ENCODE data around the gene RNF223.

RNF223 gene

DNA sequence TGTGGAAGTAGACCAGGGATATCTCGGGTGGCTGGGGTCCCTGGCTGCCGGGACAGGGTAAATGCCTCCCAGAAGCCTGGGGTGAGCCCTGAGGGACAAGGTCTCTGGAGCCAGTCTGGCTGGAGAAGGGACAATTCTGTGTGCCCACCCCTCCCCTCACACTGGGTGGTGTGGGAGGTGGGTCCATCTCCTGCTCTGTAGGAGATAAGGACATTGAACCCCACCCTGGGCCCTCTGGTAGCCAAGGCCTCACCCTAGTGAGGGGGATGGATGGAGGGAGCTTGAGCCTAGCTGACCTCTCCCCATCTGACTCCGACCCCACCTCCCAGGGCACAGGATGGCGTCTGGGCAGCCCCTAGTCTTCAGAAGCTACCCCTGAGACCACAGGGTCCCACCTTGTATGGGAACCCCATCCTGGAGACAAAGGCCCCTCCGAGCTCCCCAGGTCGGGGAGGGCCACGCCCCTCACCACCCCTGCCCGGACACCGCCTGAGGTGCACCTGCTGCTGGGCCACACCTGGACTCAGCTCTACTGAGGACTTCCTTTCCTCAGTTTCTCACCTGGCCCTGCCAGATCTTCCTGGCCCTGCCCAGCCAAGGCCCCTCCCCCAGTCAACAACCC is 49.8 kb downstream of the RNF223 start:
- DNase-seq: no peak

DNA sequence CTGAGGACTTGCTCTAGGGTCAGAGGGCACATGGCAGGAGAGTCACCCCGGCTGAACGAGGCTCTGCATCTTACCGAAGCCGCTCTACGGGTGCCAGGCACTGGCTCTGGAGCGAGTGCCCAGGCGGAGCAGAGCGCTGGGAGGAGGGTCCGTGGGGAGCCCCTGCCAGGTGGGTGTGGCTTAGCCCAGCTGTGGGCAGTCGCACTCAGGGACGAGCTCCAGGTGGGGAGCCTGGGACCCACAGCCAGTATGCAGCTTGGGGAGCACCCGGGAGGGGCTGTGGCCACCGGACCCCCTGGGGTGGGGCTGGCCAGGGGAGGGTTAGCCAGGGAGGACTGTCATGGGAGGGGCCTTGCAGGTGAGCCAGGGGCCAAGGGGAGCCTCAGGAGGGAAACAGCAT is 50.4 kb downstream of the RNF223 start:
- DNase-seq: no peak

DNA sequence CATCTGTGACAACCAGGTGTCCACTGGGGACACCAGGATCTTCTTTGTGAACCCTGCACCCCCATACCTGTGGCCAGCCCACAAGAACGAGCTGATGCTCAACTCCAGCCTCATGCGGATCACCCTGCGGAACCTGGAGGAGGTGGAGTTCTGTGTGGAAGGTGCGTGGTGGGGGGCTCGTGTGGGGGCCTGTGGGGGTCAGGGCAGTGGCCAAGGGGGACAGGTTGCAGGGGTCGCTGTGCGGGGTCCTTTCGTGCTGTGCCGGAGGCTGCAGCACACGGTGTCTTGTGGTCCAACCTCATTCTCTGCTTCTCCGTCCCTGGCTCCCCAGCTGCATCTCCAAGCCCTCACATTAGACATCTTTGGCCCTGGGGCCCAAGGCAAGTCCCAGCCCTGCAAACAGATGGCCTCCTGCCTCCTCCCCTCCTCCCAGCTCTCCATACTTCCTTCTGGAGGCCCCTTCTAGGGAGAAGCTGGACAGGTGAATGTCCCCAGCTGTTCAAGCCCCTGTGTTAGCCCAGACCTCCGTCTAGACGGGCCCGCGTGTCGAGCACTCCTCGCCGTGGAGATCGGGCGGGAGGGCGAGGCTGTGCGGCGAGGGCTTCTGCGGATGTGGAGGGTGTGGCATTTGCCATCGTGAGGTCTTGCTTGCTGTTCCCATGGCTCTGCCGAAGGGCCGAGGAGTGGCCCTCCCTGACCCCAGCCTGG is 51.6 kb downstream of the RNF223 start:
- no peak for DNase-seq

DNA sequence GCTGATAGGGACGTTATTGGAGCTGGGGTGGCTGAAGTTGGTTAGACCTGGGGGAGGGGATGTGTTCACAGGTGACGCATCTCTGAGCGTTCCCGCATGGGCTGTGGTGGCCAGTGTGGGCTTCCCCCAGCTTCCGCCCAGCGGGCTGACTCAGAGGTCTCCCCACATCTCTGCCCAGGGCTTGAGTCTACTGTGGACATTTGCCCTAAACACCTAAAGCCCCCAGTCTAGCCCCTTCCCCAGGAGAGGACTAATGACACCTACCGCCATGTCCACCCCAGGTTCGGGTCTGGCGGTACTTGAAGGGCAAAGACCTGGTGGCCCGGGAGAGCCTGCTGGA is 52.2 kb downstream of the RNF223 start:
- no peak for DNase-seq

DNA sequence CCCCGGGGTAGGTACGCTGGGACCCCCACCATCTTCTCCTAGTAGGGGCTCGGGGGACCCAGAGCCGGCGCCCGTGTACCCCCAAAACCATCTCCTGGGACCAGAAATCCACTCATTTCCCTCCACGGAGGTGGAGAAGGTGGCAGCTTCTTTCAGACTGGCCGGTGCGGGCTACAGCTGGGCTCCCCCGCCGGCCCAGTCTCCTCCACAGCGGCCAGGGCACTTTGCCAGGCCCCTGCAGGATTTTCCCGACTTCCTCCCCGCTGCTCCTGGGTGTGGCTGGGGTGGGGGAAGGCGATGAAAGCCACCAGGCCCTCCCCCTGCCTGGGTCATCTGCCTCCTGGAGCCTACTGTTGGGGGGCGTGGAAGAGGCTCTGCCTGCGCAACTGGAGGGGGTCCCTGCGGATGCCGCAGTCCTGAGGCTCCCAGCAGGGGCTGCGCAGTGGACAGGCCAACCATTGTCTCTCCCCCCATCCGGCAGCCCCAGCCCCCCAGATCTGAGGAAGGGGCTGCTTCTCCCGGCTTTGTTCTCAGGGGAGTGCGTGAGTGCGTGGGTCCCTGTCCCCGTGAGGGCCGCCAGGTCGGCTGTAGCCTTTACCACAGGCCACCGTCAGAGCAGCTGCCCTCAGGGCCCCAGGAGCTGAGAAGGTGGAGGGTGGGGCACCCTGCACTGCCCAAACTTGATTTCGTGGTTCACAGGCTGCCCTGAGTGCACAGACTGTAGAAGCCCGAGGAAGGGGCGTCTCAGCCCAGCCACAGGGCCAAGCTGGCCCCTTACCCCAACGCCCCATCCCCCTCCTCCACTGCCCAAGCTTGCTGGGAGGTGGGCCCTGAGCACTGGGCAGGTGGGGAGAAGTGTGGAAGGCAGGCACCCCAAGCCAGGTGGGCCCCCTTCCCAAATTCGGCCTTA is 52.8 kb downstream of the RNF223 start:
- no peak for DNase-seq
